Urothelium cell line (cell line): Measurements from ENCODE around the gene ELP1.
"Not testable (repeated sequence)": the region's sequence is repeated elsewhere in the genome, so short reads cannot be mapped to it uniquely, and the experiment has no call there.

ENCODE experiments used
- DNase-seq: peaks from one replicate; pipeline ENCODE4 v3.0.0; 2011; ENCODE audit warnings: low spot score, mixed read lengths
- FAIRE-seq: peaks from 2 replicates; lab custom pipeline; 2011; peaks lifted over from hg19 to GRCh38; lab: Jason Lieb, UNC

ELP1 gene

GRCh38 chr9:108934323-108934893, 484 bp upstream of the ELP1 start, which contains the start of gene ABITRAM:
ABITRAM (plus strand) TSS chr9:108934400; CDS start chr9:108934487, 87 bp downstream.
- FAIRE-seq = no peak
- peak; percentile 93 for DNase-seq

- no peak for FAIRE-seq
- DNase-seq = no peak
Measured at GRCh38 chr9:108933231-108933717, 650 bp downstream of the ELP1 start.

- DNase-seq (no peak), FAIRE-seq (no peak)
Measured at GRCh38 chr9:108928386-108928785, 5.5 kb downstream of the ELP1 start.

- FAIRE-seq = no peak
- no peak for DNase-seq
Measured at GRCh38 chr9:108924466-108924865, 9.5 kb downstream of the ELP1 start.

- no peak for FAIRE-seq
- DNase-seq = no peak
Measured at GRCh38 chr9:108921200-108921599, 12.7 kb downstream of the ELP1 start.

GRCh38 chr9:108920401-108920800, 13.5 kb downstream of the ELP1 start:
- FAIRE-seq, DNase-seq: not testable (repeated sequence)

- DNase-seq (no peak), FAIRE-seq (no peak)
Measured at GRCh38 chr9:108919517-108919916, 14.4 kb downstream of the ELP1 start.

- DNase-seq (no peak), FAIRE-seq (no peak)
Measured at GRCh38 chr9:108913391-108913790, 20.5 kb downstream of the ELP1 start.

- DNase-seq = no peak
Measured at GRCh38 chr9:108911820-108912219, 22.1 kb downstream of the ELP1 start.

GRCh38 chr9:108910914-108911313, 23.0 kb downstream of the ELP1 start:
- no peak for FAIRE-seq
- DNase-seq = no peak

More at GRCh38 chr9:108911820-108912219, 22.1 kb downstream of the ELP1 start:
- FAIRE-seq = no peak

GRCh38 chr9:108910402-108910801, 23.5 kb downstream of the ELP1 start:
- FAIRE-seq = no peak
- DNase-seq = no peak

- FAIRE-seq (no peak), DNase-seq (no peak)
Measured at GRCh38 chr9:108905494-108905893, 28.4 kb downstream of the ELP1 start.

GRCh38 chr9:108904161-108904560, 29.8 kb downstream of the ELP1 start:
- FAIRE-seq = no peak
- DNase-seq = no peak

- FAIRE-seq (no peak), DNase-seq (no peak)
Measured at GRCh38 chr9:108903420-108904103, 30.4 kb downstream of the ELP1 start.

- FAIRE-seq = no peak
- no peak for DNase-seq
Measured at GRCh38 chr9:108900176-108900575, 33.7 kb downstream of the ELP1 start.

- not testable (repeated sequence) for FAIRE-seq, DNase-seq
Measured at GRCh38 chr9:108899023-108899695, 34.8 kb downstream of the ELP1 start.

GRCh38 chr9:108897324-108898096, 36.4 kb downstream of the ELP1 start:
- FAIRE-seq (no peak), DNase-seq (no peak)

- no peak for FAIRE-seq
- DNase-seq = no peak
Measured at GRCh38 chr9:108894225-108894997, 39.5 kb downstream of the ELP1 start.

- no peak for FAIRE-seq
- DNase-seq = no peak
Measured at GRCh38 chr9:108889649-108890067, 44.3 kb downstream of the ELP1 start.

- FAIRE-seq, DNase-seq: not testable (repeated sequence)
Measured at GRCh38 chr9:108886594-108887271, 47.2 kb downstream of the ELP1 start.
